Testis (tissue), 3 donors: Measurements from ENCODE around the gene SLC9A2. TPM values are rescaled to one million over a fixed set of nuclear protein-coding genes. Genes with fewer than 3 reads are reported as not detected.

ENCODE experiments used
- DNase-seq: peaks from one replicate; pipeline ENCODE4 v3.0.0-alpha.2; 2019
- H3K27ac ChIP-seq, 2 donors: fragments of 200-600 bp; sonication (generic); one replicate each; pipeline ENCODE4 v1.5.1; 2019
- H3K27me3 ChIP-seq: fragments of 200-600 bp; sonication (generic); one replicate; pipeline ENCODE4 v1.5.1; 2019
- H3K36me3 ChIP-seq: fragments of 200-600 bp; sonication (generic); one replicate; pipeline ENCODE4 v1.5.1; 2017; ENCODE audit warnings: low read depth; ENCODE audit errors: missing control alignments
- H3K4me1 ChIP-seq: fragments of 200-600 bp; sonication (generic); one replicate; pipeline ENCODE4 v1.5.1; 2019
- H3K4me3 ChIP-seq, 2 donors: fragments of 200-600 bp; sonication (generic); one replicate each; pipeline ENCODE4 v1.5.1; 2017 to 2019
- H3K9me3 ChIP-seq: fragments of 200-600 bp; sonication (generic); one replicate; pipeline ENCODE4 v1.5.1; 2017
- CTCF ChIP-seq, 3 experiments: fragments of 450-650 bp in 2 of 3; fragments of 200-600 bp in 1 of 3; sonication (generic) in 1 of 3; IDR thresholded peaks; one replicate each; pipeline ENCODE4 v1.5.1; 2016 to 2019; ENCODE audit warnings: antibody characterized with exemption in 3 of 3, mild to moderate bottlenecking in 2 of 3, moderate library complexity in 1 of 3
- POLR2A ChIP-seq: fragments of 450-650 bp; IDR thresholded peaks from one replicate; pipeline ENCODE4 v1.6.1; 2017; ENCODE audit warnings: antibody characterized with exemption, mild to moderate bottlenecking, moderate library complexity
- WGBS, 2 donors: methylation state at CpG; one replicate each; pipeline ENCODE4 v1.1.5; 2018; 5-methylcytosine and 5-hydroxymethylcytosine counted together
- intact Hi-C: fragments of 100-400 bp; cut with DNase I; formaldehyde crosslinking; loops from one replicate; pipeline ENCODE4 v1.15.1; 2023; ENCODE audit warnings: low total_unique reads
- polyA plus RNA-seq: library from polyadenylated mRNA; stranded (reverse); fragments of 350-450 nt; fragmentation: Illumina TruSeq; extraction: RNeasy Lipid Tissue Mini Kit (QIAGEN cat#74804); gene quantifications from one replicate; pipeline ENCODE4 v1.2.3, GENCODE V29; 2014; ENCODE audit warnings: low read depth, low replicate concordance; ENCODE audit not compliant: insufficient read depth
- total RNA-seq, 2 donors: library from RNA; depleted of rRNA; stranded (reverse); fragments of >200 nt; gene quantifications; one replicate each; pipeline ENCODE4 v1.2.3, GENCODE V29; 2016

SLC9A2 gene
- total and polyA plus RNA-seq, 3 donors from 2014 or later = 8.4 to 16.3 (median 9.4) TPM

GRCh38 chr2:102622646-102623045, 3.3 kb downstream of the SLC9A2 start:
- no peak for TF ChIP-seq CTCF (IDR thresholded peaks at IDR 0.05)
- no peak for TF ChIP-seq POLR2A
- DNase-seq = no peak
- no peaks in the 10 kb centered on the region for H3K36me3 ChIP-seq
- intact Hi-C loops = no loop called here
- WGBS, 2 donors = 81 to 82% methylated on average over 3 of the region's 3 CpGs
- H3K9me3 ChIP-seq = no peaks in the 10 kb centered on the region
- H3K27ac ChIP-seq = no peak overlapping the region
- H3K4me1 ChIP-seq = peaks cover 4% of the 10 kb centered on the region
- H3K4me3 ChIP-seq = no peak overlapping the region
- no peaks in the 10 kb centered on the region for H3K27me3 ChIP-seq

DNA sequence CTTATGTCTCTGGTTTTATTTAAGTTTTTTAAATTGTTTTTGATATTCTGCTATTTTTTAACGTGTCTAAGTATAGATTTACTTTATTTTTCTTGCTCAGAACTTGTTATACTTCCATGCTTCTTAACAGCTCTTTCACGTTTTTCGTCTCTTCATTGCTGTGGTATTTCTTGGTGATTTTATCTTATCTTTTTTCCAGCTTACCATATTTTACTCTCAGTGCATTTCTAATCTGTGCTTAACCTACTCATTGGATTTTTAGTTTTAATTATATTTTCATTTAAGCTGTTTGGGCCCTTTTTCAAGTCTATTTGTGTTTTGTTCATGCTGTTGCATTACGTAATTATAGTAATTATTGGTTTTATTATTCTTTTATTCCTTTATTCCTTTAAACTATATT, 11.1 kb downstream of the SLC9A2 start:
- Histone ChIP-seq H3K27me3 (no peaks in the 10 kb centered on the region), H3K27ac (no peak overlapping the region), H3K36me3 (no peaks in the 10 kb centered on the region), H3K4me3 (no peak overlapping the region), H3K4me1 (no peaks in the 10 kb centered on the region), H3K9me3 (no peaks in the 10 kb centered on the region)
- no peak for DNase-seq
- TF ChIP-seq CTCF (IDR thresholded peaks at IDR 0.05) (no peak), POLR2A (no peak)
- intact Hi-C loops = no loop called here
- 57 to 61% methylated on average over 4 of the region's 4 CpGs for WGBS, 2 donors

DNA sequence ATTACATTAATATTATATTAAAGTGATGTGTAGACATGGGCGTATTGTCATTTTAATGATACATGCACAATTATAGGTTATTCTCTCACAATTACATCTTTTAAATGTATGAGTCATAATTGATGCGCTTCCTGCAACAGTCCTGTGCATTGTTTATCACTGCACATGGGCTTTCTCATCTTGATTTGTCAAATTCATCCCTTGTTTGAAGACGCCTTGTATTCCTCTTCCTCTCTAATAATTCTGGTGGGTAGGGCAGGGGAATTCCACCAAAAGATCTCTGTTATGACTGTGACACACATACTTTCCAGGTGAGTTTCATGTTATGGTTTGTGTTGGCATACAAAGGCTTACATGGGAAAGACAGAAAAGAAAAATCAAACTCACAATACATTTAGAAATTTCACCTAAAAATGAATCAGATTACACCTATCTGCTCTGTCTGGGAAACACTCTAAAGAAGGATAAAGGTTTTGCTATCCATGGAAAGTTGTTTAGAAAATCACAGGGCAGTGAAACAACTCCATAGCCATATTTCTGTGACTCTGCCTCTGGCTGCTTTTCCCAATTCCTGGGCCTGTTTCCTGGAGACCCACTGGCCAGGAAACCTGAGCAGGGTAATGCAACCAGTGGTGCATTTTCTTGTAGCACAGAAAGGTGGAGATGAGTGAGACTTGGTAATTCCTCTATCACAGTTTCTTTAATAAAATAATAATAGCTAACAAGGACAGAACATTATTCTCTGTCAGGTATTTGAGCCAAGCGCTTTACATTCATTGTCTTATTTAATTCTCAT, 13.2 kb downstream of the SLC9A2 start:
- TF ChIP-seq CTCF (IDR thresholded peaks at IDR 0.05) (no peak), POLR2A (no peak)
- intact Hi-C loops = no loop called here
- Histone ChIP-seq H3K27ac (no peak overlapping the region), H3K9me3 (no peaks in the 10 kb centered on the region), H3K4me1 (no peaks in the 10 kb centered on the region), H3K4me3 (no peak overlapping the region), H3K27me3 (no peaks in the 10 kb centered on the region), H3K36me3 (no peaks in the 10 kb centered on the region)
- no peak for DNase-seq
- 92% methylated on average over 4 of the region's 4 CpGs for WGBS, 2 donors

GRCh38 chr2:102634831-102635241, 15.5 kb downstream of the SLC9A2 start:
- DNase-seq = no peak
- H3K9me3 ChIP-seq = no peaks in the 10 kb centered on the region
- H3K27me3 ChIP-seq = no peaks in the 10 kb centered on the region
- no peaks in the 10 kb centered on the region for H3K4me1 ChIP-seq
- intact Hi-C loops = no loop called here
- no peak overlapping the region for H3K27ac ChIP-seq
- H3K36me3 ChIP-seq = no peaks in the 10 kb centered on the region
- TF ChIP-seq CTCF (IDR thresholded peaks at IDR 0.05) = no peak
- TF ChIP-seq POLR2A = no peak
- no peak overlapping the region for H3K4me3 ChIP-seq
- 77 to 82% methylated on average over 6 of the region's 6 CpGs for WGBS, 2 donors

- Histone ChIP-seq H3K36me3 (no peaks in the 10 kb centered on the region), H3K27me3 (no peaks in the 10 kb centered on the region), H3K27ac (no peak overlapping the region), H3K4me1 (no peaks in the 10 kb centered on the region), H3K4me3 (no peak overlapping the region), H3K9me3 (no peaks in the 10 kb centered on the region)
- TF ChIP-seq CTCF (IDR thresholded peaks at IDR 0.05) (no peak), POLR2A (no peak)
- DNase-seq = no peak
- 71 to 84% methylated on average over 7 of the region's 7 CpGs for WGBS, 2 donors
- intact Hi-C loops = no loop called here
These were observed 16.0 kb downstream of the SLC9A2 start for GRCh38 chr2:102635317-102635716.
